Measurements from ENCODE around the gene EHMT2. TPM values are rescaled to one million over a fixed set of nuclear protein-coding genes. Genes with fewer than 3 reads are reported as not detected.
A peak's percentile ranks its signal among the peaks of the same experiment; 100 is the strongest.
"Not testable (repeated sequence)": the region's sequence is repeated elsewhere in the genome, so short reads cannot be mapped to it uniquely, and the experiment has no call there.

Gene EHMT2
- polyA plus RNA-seq, 3 donors = 74.6 to 98.4 (median 83.9) TPM

DNA sequence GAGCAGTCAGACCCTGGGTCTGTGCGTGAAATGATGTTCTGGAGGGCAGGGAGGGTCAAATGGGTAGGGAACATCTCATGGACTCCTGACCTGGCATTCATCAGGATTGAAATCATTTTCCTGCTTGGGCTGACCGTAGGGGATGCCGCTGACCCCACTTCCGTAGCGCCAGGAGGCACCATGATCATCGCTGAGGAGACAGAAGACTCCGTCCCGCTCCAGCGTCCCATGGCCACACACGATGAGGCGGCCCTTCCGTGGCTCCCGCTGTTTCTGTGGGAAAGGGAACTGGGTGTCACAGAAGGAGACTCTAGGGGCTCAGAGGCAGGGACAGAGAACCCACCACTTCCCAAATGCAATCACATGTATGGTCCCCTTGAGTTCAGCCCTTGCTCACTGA is 37.1 kb downstream of the EHMT2 start:
- no peak for DNase-seq (ENCODE audit: extremely low read depth in 1 of 11, low read depth in 9 of 11, low spot score in 4 of 11)

DNA sequence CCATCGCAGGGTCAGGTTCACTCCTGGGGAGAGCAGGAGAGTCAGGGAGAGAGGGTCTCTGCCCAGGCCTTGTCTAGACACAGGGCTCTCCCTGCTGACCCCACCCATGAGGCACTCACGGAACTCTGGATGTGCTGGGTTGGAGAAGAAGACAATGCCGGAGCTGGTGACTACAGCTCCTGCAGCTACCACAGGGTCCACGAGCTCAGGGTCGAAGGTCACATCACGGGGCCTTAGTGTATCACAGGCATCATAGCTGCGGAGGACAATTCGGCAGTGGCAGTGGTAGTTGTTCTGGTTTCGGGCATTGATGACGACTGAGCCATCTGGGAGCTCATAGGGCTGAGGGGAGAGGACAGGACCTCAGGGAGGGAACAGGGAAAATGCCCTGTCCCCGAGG is 37.6 kb downstream of the EHMT2 start:
- no peak for DNase-seq (ENCODE audit: extremely low read depth in 1 of 11, low read depth in 9 of 11, low spot score in 4 of 11)

DNA sequence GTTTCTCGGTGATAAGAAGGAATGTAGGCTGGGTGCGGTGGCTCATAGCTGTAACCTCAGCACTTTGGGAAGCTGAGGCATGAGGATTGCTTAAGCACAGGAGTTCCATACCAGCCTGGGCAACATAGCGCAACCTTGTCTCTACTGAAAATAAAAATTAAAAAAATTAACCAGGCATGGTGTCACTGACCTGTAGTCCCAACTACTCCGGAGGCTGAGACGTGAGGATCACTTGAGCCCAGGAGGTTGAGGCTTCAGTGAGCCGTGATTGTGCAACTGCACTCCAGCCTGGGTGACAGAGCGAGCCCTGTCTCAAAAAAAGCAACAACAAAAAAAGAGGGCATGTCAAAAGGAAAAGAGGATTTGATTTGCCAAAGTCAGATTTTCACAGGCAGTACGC is 38.8 kb downstream of the EHMT2 start:
- DNase-seq (ENCODE audit: extremely low read depth in 1 of 11, low read depth in 9 of 11, low spot score in 4 of 11) = no peak

DNA sequence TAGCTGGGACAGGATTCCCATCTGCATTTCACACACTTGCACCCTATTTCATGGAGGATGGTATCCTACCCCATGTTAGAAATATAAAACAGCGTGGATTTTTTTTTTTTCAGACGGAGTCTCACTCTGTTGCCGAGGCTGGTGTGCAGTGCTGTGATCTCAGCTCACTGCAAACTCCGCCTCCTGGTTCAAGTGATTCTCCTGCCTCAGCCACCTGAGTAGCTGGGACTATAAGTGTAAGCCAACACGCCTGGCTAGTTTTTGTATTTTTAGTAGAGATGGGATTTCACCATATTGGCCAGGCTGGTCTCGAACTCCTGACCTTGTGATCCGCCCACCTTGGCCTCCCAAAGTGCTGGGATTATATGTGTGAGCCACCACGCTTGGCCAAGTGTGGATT is 39.7 kb downstream of the EHMT2 start:
- not testable (repeated sequence) for DNase-seq (ENCODE audit: extremely low read depth in 1 of 11, low read depth in 9 of 11, low spot score in 4 of 11)

DNA sequence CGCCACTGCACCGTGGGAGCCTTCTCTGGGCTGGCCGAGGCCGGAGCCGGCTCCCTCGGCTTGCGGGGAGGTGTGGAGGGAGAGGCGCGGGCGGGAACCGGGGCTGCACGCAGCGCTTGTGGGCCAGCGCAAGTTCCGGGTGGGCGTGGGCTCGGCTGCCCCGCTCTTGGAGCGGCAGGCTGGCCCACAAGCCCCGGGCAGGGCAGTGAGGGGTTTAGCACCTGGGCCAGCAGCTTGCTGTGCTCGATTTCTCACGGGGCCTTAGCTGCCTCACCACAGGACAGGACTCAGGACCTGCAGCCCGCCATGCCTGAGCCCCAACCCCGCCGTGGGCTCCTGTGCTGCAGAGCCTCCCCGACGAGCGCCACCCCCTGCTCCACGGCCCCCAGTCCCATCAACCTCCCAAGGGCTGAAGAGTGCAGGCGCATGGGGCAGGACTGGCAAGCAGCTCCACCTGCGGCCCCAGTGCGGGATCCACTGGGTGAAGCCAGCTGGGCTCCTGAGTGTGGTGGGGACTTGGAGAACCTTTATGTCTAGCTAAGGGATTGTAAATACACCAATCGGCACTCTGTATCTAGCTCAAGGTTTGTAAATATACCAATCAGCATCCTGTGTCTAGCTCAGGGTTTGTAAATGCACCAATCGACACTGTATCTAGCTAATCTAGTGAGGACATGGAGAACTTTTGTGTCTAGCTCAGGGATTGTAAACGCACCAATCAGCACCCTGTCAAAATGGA is 45.3 kb downstream of the EHMT2 start:
- DNase-seq (ENCODE audit: extremely low read depth in 1 of 11, low read depth in 9 of 11, low spot score in 4 of 11) = not testable (repeated sequence)

DNA sequence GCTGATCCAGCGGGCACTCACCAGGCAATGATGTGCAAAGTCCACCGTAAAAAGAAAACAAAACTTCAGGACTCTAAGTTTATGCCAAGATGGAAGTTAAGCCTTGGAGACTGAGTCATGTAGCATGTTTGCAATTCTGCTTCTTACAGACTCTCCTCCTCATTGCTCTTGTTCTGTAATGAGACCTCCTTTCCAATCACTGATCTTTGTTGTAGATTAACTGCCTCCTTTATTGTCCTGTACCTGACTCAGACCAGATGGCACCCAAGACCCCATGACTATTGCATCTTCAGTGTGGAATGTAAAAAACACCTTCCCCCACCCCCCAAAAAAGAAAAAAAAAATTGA is 46.0 kb downstream of the EHMT2 start:
- no peak for DNase-seq (ENCODE audit: extremely low read depth in 1 of 11, low read depth in 9 of 11, low spot score in 4 of 11)

DNA sequence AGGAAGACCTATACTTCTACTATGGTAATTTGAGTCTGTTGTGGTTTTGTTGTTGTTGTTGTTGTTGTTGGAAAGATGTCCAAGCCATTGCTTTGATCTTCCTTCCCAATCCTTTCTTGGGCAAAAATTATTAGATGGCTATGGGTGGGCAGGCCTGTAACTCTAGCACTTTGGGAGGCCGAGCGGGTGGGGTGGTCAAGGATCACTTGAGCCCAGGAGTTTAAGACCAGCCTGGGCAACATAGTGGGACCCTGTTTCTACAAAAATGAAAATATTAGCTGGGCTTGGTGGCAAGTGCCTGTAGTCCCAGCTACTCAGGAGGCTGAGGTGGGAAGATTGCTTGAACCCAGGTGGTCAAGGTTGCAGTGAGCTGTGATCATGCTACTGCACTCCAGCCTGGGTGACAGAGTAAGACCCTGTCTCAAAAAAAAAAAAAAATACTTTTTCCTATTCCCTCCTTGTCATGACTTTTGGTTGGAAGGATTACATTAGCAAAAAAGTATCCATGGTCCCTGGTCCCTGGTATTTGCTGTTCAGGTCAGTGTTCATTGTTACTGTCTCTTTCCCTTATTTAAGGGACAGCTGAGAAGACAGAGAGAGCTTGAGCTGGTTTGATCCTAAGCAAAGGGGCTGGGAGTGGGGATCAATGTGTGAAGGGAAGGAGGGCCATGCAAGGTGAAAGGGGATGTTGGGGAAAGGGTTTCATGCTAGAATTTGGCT is 46.6 kb downstream of the EHMT2 start:
- DNase-seq (ENCODE audit: extremely low read depth in 1 of 11, low read depth in 9 of 11, low spot score in 4 of 11) = no peak

DNA sequence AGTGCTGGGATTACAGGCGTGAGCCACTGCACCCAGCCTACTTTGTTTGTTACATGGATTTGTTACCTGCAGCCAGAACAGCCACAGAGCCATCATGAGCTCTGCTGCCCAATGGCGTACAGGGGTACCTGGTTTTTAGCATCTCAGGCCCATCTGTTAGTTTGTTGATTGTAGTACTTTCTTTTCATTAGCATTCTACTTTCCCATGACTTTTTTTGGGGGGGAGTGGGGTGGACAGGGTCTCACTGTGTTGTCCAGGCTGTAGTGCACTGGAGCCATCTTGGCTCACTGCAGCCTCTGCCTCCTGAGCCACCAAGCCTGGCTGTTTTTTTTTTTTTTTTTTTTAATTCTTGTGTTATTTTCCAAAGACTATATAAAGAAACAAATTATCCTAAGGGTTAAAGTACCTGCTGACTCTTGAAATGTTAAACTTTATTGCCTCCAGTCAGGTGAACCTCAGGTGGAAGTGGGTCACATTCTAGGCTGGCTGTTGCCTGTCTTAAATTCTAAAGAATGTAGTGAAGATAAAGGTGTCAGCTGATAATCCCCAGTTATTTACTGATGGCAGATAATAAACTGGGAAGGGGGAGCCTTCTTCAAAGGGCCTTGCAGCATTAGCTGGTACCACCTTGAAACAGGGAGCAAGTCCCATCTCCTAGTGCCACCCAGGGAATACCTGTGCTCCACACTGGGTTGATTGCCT is 50.1 kb downstream of the EHMT2 start:
- DNase-seq (ENCODE audit: extremely low read depth in 1 of 11, low read depth in 9 of 11, low spot score in 4 of 11) = no peak

DNA sequence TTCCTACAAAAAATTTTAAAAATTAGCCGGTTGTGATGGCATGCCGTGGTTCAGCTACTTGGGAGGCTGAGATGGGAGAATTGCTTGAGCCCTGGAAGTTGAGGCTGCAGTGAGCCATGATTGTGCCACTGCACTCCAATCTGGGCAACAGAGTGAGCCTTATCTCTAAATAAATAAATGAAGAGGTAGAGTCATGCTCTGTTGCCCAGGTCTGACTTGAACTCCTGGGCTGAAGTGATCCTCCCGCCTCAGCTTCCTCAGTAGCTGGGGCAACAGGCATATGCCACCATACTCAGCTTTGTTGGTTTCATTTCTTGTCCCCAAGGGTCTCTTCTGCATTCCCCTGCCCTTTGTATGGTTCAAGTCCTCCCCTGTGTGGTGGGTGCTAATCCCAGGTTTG is 53.0 kb downstream of the EHMT2 start:
- no peak for DNase-seq (ENCODE audit: extremely low read depth in 1 of 11, low read depth in 9 of 11, low spot score in 4 of 11)

DNA sequence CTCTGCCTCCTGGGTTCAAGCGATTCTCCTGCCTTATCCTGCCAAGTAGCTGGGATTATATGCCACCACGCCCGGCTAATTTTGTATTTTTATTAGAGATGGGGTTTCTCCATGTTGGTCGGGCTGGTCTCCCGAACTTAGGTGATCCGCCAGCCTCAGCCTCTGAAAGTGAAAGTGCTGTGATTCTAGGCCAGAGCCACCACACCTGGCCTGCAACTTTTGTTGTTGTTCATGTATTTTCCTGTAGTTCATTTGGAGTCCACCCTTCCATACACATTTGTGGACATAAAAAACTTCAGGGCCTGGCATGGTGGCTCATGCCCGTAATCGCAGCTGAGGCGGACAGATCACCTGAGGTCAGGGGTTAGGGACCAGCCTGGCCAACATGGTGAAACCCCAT is 55.4 kb downstream of the EHMT2 start:
- no peak for DNase-seq (ENCODE audit: extremely low read depth in 1 of 11, low read depth in 9 of 11, low spot score in 4 of 11)

DNA sequence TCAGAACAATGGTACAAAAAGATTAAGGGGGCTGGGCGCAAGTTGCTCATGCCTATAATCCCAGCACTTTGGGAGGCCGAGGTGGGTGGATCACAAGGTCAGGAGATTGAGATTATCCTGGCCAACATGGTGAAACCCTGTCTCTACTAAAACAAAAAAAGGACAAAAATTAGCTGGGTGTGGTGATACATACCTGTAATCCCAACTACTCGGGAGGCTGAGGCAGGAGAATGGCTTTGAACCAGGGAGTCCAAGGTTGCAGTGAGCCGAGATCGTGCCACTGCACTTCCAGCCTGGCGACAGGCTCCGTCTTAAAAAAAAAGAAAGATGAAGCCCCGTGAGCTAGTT is 57.7 kb downstream of the EHMT2 start:
- DNase-seq (ENCODE audit: extremely low read depth in 1 of 11, low read depth in 9 of 11, low spot score in 4 of 11) = not testable (repeated sequence)

DNA sequence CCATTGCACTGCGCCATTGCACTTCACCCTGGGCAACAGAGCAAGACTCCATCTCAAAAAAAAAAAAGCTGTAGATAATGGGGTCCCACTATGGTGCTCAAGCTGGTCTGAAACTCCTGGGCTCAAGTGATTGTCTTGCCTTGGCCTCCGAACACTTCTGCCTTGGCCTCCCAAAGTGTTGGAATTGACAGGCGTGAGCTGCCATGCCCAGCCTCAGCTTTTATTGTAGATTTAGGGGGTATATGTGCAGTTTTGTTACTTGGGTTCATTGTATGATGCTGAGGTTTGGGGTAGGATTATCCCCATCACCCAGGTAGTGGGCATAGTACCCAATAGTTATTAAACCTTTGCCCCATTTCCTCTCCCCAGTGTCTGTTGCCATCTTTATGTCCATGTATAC is 58.5 kb downstream of the EHMT2 start:
- no peak for DNase-seq (ENCODE audit: extremely low read depth in 1 of 11, low read depth in 9 of 11, low spot score in 4 of 11)

DNA sequence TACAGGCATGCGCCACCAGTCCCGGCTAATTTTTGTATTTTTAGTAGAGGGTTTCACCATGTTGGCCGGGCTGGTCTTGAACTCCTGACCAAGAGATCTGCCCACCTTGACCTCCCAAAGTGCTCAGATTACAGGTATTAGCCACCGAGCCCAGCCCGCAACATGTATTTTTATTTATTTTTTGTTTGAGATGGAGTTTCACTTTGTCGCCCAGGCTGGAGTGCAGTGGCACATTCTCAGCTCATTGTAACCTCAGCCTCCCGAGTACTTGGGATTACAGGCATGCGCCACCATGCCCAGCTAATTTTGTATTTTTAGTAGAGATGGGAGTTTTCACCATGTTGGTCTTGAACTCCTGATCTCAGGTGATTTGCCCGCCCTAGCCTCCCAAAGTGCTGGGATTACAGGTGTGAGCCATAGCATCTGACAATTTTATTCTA is 59.4 kb downstream of the EHMT2 start:
- DNase-seq (ENCODE audit: extremely low read depth in 1 of 11, low read depth in 9 of 11, low spot score in 4 of 11) = not testable (repeated sequence)

DNA sequence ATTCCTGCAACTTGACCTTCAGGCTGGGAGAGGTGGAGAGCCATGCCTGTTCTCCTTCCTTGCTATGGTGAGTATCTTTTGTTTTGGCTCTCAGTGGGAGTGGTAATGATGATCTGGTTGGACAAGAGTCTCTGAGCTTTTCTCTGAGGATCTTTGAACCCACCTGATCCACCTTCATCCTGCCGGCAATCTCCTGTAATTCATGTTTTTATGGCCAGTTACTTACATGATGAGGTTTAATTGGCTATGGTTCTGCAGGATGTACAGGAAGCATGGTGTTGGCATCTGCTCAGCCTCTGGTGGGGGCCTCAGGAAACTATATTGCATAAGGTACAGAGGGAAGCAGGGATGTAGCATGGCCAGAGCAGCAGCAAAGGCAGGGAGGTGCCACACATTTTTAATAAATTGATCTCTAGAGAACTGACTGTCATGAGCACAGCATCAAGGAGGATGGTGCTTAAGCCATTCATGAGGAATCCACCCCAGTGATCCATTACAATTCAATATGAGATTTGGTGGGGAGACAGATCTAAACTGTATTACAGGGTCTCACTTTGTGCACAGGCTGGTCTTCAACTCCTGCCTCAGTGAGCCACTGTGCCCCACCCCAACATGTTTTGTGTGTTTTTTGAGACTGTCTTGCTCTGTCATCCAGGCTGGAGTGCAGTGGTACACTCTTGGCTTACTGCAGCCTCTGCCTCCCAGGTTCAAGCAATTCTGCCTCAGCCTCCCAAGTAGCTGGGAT is 60.0 kb downstream of the EHMT2 start:
- DNase-seq (ENCODE audit: extremely low read depth in 1 of 11, low read depth in 9 of 11, low spot score in 4 of 11) = no peak

DNA sequence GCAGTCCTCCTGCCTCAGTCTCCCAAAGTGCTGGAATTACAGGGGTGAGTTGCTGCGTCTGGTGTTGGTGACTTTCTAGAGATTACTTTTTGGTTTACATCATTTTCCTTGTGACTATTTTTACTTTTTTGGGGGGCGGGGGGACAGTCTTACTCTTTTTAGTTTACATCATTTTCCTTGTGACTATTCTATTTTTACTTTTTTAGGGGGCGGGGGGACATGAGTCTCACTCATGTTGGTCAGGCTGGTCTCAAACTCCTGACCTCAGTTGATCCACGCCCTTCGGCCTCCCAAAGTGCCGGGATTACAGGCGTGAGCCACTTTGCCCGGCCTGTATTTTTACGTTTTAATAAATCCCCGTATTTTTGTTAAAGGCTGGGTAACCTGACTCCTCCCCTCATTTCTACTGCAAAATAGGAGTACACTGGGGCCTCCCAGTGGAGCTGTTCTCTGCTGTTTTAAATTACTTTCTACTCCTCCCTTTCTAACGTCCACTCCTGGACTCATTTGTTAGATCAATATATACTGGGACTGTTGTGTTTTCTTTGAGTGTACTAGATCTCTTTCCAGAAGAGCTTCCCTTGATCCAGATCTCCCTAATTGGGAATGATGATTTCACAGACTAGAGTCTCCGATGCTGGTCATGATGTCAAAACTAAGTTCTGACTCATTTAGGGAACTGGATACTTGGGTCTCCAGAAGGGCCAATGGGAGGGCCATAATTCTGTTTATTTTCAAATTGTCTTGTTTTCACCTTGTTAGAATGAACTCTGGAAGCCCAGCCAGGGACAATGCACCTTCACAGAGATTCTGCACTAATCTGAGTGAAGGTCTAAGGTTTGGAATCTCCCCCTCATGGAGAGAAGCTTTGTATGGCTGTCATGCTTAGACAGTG is 60.8 kb downstream of the EHMT2 start:
- no peak for DNase-seq (ENCODE audit: extremely low read depth in 1 of 11, low read depth in 9 of 11, low spot score in 4 of 11)

DNA sequence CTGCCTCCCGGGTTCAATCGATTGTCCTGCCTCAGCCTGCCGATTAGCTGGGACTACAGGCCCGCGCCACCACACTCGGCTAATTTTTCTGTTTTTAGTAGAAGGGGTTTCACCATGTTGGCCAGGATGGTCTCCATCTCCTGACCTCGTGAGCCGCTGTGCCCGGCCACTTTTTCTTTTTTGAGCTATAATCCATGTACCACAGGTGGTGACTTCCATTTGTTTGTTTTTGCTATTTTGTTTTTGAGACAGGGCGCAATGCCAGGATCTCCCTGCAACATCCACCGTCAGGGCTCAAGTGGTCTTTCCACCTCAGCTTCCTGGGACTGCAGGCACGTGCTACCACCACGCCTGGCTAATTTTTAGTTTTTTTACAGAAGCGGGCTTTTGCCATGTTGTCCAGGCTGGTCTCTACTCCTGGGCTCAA is 61.4 kb downstream of the EHMT2 start:
- DNase-seq (ENCODE audit: extremely low read depth in 1 of 11, low read depth in 9 of 11, low spot score in 4 of 11) = no peak

DNA sequence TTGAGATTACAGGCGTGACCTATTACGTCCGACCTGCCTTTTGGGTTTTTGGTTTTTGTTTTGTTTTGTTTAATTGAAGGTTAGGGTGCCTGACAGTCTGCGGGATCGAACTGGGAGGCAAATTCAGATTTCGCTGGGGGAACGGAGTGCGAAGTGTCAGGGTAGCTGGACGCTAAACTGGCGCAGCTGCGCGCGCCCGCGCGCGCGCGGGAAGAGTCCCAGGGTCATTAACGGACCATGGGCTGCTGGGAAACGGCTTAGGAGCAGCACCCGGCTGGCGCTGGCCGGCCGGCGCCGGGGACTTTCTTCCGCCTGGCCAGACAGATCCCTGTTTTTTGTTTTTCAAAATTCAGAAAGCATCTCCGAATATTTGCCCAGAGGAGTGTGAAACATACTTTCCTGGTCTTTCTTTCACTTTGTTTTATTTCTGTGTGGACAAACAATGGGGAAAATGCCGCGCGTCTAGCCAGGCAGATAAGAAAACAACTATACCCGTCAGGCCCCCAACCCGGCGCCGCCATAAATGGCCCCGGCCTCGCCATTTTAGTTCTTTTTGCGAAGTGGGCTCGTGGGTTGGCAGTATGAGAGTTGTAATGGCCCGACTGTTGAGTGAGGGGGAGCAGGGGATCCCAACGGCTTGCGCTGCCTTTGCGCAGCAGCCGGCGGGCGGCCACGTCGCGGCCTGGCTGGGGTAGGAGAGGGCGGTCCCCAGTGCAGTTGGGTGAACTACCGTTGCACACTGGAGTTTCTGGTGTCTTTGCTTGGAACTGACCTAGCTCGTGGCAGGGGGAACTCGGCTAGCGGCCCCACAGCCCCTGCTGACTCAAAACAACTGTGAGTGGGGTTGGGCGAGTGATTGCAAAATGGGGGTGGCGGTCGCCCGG is 62.9 kb downstream of the EHMT2 start:
- peak in 9 of 11 donors; percentile 82 to 92 (median 87) for DNase-seq (ENCODE audit: extremely low read depth in 1 of 11, low read depth in 9 of 11, low spot score in 4 of 11)
